ENCODE data around the gene XYLB.

The XYLB gene

GRCh38 chr3:38323060-38323459, 23.5 kb upstream of the XYLB start:
- DNase-seq (ENCODE audit: low spot score), result no peak

- DNase-seq (ENCODE audit: low spot score), result no peak
Observed at GRCh38 chr3:38325256-38325655, 21.3 kb upstream of the XYLB start.

- no peak for DNase-seq (ENCODE audit: low spot score)
Observed at GRCh38 chr3:38327335-38328009, 19.1 kb upstream of the XYLB start.

GRCh38 chr3:38331257-38332022, 15.1 kb upstream of the XYLB start:
- DNase-seq (ENCODE audit: low spot score), result no peak

- DNase-seq (ENCODE audit: low spot score), result no peak
Observed at GRCh38 chr3:38332201-38332600, 14.4 kb upstream of the XYLB start.

- DNase-seq (ENCODE audit: low spot score), result no peak
Observed at GRCh38 chr3:38334142-38335055, 12.2 kb upstream of the XYLB start.

GRCh38 chr3:38335263-38335662, 11.3 kb upstream of the XYLB start:
- no peak for DNase-seq (ENCODE audit: low spot score)

GRCh38 chr3:38337703-38338102, 8.9 kb upstream of the XYLB start:
- DNase-seq (ENCODE audit: low spot score), result no peak

GRCh38 chr3:38343797-38344594, 2.6 kb upstream of the XYLB start:
- no peak for DNase-seq (ENCODE audit: low spot score)

GRCh38 chr3:38345879-38346586, 552 bp upstream of the XYLB start:
- DNase-seq (ENCODE audit: low spot score), result no peak

- DNase-seq (ENCODE audit: low spot score), result no peak
Observed at GRCh38 chr3:38347421-38348200, 1.0 kb downstream of the XYLB start.

GRCh38 chr3:38348903-38349302, 2.3 kb downstream of the XYLB start:
- DNase-seq (ENCODE audit: low spot score), result no peak

- DNase-seq (ENCODE audit: low spot score), result no peak
Observed at GRCh38 chr3:38349684-38350359, 3.2 kb downstream of the XYLB start.

- no peak for DNase-seq (ENCODE audit: low spot score)
Observed at GRCh38 chr3:38353151-38353550, 6.6 kb downstream of the XYLB start.

GRCh38 chr3:38354588-38355330, 8.2 kb downstream of the XYLB start:
- DNase-seq (ENCODE audit: low spot score), result no peak

GRCh38 chr3:38359038-38359437, 12.5 kb downstream of the XYLB start:
- peak; percentile 12 for DNase-seq (ENCODE audit: low spot score)

GRCh38 chr3:38360345-38360744, 13.8 kb downstream of the XYLB start:
- no peak for DNase-seq (ENCODE audit: low spot score)

GRCh38 chr3:38361496-38361895, 14.9 kb downstream of the XYLB start:
- DNase-seq (ENCODE audit: low spot score), result no peak

GRCh38 chr3:38362825-38363224, 16.2 kb downstream of the XYLB start:
- no peak for DNase-seq (ENCODE audit: low spot score)
